AG04449 (cell line): ENCODE measurements around the gene CD163L1.
A peak's percentile ranks its signal among the peaks of the same experiment; 100 is the strongest.

ENCODE experiments used
- CTCF ChIA-PET: fragments of 350-600 bp; formaldehyde crosslinking; extraction: SDS; loops from one replicate; lab custom pipeline; 2021; ENCODE audit warnings: antibody characterized with exemption; lab: Yijun Ruan, JAX
- POLR2A ChIA-PET: fragments of 400-600, 350-600 bp; formaldehyde crosslinking; extraction: SDS; loops from one replicate; lab custom pipeline; 2020; ENCODE audit warnings: antibody characterized with exemption, inconsistent platforms; lab: Yijun Ruan, JAX
- DNase-seq: peaks from one replicate; pipeline ENCODE4 v3.0.0-alpha.2; 2010; ENCODE audit warnings: low read depth, low spot score
- H3K4me3 ChIP-seq: 2 replicates; pipeline ENCODE4 v1.5.1; 2011; ENCODE audit warnings: low read depth, mild to moderate bottlenecking, control low read depth, low read length
- TF ChIP-seq, protein P1 (sequence below): IDR thresholded peaks from one replicate; pipeline ENCODE4 v1.5.1; 2011; ENCODE audit warnings: mild to moderate bottlenecking, moderate library complexity, low read length, control low read depth, inconsistent platforms; ENCODE audit not compliant: insufficient read depth; ENCODE audit errors: missing control alignments

The CD163L1 gene

GRCh38 chr12:7472060-7472459, 28.1 kb upstream of the CD163L1 start:
- POLR2A ChIA-PET = no interaction called here
- DNase-seq = no peak
- no peak overlapping the region for H3K4me3 ChIP-seq
- CTCF ChIA-PET = interaction anchor here (1.2 kb wide), 1 partner anchor 252 kb away, joined by 3 read pairs; no protein-coding TSS in a partner anchor
- TF ChIP-seq, protein P1, sequence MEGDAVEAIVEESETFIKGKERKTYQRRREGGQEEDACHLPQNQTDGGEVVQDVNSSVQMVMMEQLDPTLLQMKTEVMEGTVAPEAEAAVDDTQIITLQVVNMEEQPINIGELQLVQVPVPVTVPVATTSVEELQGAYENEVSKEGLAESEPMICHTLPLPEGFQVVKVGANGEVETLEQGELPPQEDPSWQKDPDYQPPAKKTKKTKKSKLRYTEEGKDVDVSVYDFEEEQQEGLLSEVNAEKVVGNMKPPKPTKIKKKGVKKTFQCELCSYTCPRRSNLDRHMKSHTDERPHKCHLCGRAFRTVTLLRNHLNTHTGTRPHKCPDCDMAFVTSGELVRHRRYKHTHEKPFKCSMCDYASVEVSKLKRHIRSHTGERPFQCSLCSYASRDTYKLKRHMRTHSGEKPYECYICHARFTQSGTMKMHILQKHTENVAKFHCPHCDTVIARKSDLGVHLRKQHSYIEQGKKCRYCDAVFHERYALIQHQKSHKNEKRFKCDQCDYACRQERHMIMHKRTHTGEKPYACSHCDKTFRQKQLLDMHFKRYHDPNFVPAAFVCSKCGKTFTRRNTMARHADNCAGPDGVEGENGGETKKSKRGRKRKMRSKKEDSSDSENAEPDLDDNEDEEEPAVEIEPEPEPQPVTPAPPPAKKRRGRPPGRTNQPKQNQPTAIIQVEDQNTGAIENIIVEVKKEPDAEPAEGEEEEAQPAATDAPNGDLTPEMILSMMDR = no peak

DNA sequence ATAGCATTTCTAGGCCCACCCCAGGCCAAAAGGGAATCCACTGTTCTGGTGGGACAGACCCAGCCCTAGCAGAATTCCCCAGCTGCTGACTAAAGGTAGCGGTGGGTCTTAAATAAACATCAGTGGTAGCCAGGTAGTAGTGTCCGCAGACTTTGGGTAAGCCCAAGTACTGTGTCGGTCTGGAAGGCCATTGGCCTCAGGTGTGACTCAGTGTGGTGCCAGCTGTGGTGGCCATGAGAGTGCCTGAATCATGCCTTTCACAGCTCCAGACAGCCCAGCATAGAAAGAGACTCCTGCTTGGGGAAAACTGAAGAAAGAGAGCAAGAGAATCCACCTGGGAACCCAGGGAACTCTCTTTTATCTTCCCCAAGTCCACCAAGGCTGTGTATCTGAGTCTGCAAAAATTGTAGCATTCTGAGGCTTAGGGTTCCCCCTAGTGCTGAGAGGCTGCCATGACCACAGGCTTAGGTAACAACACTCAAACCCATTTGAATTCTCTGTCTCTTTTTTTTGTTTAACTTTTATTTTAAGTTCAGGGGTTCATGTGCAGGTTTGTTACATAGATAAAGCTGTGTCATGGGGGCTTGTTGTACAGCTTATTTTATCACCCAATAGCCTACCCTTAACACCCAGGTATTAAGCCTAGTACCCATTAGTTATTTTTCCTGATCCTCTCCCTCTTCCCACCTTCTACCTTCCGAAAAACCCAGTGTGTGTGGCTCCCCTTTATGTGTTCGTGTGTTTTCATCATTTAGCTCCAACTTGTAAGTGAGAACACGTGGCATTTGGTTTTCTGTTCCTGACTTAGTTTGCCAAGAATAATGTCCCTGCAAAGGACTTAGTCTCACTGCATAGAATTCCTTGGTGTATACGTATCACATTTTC, 16.7 kb upstream of the CD163L1 start:
- TF ChIP-seq, protein P1 = peak; percentile 85
- CTCF ChIA-PET = interaction anchor here (0.6 to 4.1 kb wide), 38 partner anchors 9 to 404 kb away, joined by 3 to 54 read pairs (median 5); no protein-coding TSS in a partner anchor
- DNase-seq = peak; percentile 12
- POLR2A ChIA-PET = no interaction called here
- no peak overlapping the region for H3K4me3 ChIP-seq

DNA sequence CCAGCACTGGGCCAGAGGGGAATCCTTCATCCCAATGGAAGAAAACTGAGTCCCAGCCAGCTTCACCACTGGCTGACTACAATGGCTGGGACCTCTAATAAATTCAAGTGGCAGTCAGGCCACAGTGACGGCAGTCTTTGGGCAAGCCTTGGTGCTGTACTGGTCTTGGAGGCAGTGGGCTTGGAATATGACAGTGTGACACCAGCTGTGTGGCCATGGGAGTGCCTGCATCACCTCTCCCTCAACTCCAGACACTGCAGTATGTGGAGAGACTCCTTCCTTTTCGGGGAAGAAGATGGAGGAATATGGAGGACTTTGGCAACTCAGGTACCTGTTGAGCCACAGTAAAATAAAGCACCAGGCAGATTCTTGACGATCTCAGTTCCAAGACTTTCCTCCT, 16.0 kb upstream of the CD163L1 start:
- no peak overlapping the region for H3K4me3 ChIP-seq
- no peak for DNase-seq
- CTCF ChIA-PET = interaction anchor here (0.7 to 4.1 kb wide), 33 partner anchors 8 to 325 kb away, joined by 3 to 54 read pairs (median 6); no protein-coding TSS in a partner anchor
- POLR2A ChIA-PET = no interaction called here
- TF ChIP-seq, protein P1 = no peak

DNA sequence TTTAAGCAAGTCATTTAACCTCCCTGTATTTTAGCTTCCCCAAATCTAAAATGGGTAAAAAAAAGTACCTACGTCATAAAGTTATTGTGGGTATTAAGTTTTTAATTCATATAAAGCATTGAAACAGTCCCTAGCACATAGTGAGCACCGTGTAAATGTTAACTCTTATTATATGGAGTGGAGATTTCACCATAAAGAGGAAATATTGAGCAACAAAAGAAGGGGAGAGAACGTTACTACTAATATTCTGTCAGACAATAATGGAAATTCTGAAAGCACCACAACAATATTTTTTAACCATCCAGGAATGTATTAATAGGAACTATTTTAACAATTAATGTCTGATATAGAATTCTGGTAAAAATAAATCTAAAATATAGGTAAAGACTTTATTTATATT, 7.8 kb upstream of the CD163L1 start:
- POLR2A ChIA-PET = no interaction called here
- TF ChIP-seq, protein P1 = no peak
- CTCF ChIA-PET = interaction anchor here (1.6 kb wide), 1 partner anchor 9 kb away, joined by 6 read pairs; no protein-coding TSS in a partner anchor
- DNase-seq = no peak
- H3K4me3 ChIP-seq = no peak overlapping the region

DNA sequence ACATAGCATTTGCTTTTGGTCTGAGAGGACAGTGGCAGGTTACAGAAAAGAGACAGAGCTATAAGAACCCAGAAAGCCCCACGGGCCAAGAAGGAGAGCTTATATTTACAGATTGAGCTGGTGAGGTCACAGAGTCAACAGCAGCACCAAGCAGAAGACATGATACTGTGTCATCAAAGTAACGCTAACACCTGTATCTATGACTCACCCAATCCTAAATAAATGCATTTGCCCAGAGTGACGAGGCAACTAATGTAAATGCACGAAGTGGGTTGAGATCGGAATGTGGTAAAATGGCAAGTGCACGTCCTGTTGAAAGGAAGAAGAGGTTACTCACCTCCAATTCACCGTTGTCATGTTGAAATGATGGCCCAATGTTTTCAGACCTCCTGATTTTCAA, 6.7 kb upstream of the CD163L1 start:
- H3K4me3 ChIP-seq = no peak overlapping the region
- TF ChIP-seq, protein P1 = no peak
- POLR2A ChIA-PET = no interaction called here
- no peak for DNase-seq
- CTCF ChIA-PET = no interaction called here

- TF ChIP-seq, protein P1 = no peak
- H3K4me3 ChIP-seq = no peak overlapping the region
- no peak for DNase-seq
- CTCF ChIA-PET = no interaction called here
- POLR2A ChIA-PET = no interaction called here
These were observed 4.1 kb upstream of the CD163L1 start for GRCh38 chr12:7448099-7448498.
